GM10847 (cell line): Measurements from ENCODE around the gene SASH1.

Experiments
- POLR2A ChIP-seq: IDR thresholded peaks from 2 replicates; pipeline ENCODE4 v1.6.1; 2011; ENCODE audit not compliant: insufficient read length; ENCODE audit errors: extremely low read depth

Gene SASH1

DNA sequence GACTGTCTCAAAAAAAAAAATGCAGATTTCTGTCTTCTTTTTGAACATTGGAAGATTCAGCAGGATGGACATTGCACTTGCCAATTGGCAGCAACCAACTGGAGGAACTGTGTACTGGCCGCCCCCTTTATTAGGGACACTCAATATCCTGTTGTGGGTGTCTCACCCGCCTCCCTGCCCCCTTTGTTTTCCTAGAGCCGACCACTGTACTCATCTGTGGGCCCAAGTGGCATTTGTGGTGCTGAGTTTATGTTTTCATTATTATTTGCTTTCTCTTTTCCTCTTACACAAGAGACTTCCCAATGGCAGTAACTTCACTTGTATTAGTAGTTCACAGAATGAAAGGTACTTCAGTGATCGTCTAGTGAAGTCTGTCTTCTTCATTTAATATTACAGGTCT is 125.3 kb downstream of the SASH1 start:
- no peak for TF ChIP-seq POLR2A

DNA sequence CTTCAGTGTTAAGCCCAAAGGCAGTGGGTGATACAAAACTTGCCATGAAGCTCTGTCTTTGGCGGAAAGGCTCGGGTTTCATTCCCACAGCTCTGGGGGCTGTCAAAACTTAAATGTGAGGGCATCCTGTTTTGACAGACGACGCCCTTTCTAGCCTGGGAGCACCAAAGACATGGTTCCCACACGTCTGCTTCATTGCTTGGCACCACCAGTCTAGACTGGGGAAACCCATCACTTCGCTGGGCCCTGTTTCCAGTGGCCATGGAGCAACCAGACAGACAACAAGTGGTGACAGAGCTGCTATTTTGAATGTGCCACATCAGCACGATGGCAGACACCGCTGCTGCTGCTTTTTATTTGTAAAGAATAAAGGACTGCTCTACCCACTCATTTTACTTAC is 127.5 kb downstream of the SASH1 start:
- TF ChIP-seq POLR2A = no peak

DNA sequence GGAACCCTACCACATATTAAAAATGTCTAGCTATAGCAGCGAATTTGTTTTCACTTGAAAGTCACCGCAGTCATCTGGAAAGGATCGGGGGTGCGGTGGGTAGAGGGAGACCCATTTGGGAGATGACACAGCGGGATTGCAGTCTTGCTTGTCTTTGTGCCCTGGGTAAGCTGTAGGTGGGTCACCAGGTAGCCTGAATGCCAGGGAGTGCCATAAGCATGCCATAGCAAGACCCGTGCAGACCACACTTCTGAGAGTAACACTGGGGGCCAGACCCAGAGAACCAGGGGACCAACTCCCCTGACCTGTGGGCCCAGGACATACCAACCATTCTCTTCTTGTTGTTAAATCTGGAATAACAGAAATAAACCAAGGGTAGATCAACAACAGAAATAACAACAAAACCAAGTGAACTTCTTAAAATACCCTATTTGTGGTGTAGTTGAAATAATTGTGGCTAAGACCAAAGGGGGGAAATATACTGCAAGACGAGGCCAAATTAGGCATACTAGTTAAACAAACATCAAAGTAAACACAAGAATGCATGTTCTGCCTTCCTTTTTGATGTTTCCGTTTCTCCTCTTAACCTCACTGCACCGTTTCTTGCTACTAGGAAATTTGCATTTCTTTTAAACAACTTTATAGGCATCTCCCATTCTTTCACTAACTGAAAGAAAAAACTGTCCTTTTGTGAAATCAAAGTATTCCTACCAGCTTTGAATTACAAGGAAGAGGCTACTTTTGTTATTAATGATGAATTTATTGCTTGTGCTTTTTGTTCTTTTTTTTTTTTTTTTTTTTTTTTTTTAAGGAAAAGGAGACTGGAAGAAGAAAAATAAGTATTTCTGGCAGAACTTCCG is 128.2 kb downstream of the SASH1 start:
- TF ChIP-seq POLR2A = no peak

DNA sequence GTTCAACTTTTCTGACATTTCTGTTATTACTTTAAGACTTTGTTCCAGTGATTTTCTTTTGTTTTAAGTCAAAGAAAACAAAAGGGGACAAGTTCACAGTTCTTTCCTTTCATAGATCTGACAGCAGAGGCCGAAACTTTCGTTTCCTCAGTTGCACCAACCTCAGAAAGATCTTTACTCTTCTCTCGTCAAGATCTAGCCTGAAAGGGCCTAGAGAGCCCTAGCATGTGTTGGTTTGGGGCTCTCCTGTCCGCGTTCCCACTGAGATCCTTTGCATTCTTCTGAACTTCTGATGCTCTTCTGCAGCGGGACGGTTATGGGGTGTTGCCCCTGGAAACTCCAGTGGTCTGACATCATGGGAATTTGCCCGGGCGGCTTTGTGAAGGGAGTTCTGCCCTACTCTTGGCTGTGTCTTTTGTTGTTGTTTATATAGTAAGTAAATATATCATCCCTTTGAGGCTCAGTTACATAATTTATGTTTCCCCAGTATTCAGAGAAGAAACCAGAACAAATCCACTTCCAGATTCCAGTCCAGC is 129.1 kb downstream of the SASH1 start:
- TF ChIP-seq POLR2A = no peak

DNA sequence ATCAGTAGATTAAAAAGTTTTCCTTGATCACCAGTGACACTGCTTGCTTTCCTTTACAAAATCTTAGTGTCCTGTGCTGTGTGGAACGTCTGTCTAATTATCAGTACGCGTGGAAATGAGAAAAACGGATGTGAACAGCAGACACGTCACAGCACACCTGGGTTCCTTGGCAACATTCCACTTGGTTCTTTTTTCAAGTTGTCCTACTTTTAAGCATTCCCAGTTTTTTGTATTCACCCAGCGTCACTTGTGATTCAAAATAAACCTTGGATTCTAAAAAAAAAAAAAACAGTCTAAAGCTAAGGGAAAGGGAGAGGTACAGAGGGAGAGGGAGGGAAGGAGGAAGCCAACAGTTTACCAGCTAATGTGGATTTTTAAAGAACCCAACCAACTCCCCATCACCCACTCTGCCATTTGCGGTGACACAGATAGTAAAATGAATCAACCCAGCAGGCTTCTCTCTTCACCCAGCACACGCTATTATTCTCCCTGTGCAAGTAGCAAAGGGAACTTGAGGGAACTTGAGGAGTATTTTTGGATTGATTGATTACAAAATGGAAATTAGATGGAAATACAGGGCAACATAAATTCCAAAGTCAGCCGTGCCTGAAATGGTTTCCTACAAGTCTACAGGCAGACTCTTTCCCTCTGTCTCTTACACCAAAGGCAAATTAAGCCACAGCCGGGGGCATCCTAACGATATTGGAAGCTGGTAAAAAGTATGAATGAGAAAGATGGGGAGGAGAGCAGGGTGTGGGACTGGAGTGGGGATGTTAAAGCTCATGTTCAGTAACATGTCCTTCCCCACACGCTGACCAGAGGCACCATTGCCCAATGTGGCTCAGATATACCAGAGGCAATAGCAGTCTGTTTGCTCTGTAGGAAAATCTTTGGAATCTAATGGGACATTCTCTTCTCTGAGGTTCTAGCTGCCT is 129.8 kb downstream of the SASH1 start:
- TF ChIP-seq POLR2A = no peak

DNA sequence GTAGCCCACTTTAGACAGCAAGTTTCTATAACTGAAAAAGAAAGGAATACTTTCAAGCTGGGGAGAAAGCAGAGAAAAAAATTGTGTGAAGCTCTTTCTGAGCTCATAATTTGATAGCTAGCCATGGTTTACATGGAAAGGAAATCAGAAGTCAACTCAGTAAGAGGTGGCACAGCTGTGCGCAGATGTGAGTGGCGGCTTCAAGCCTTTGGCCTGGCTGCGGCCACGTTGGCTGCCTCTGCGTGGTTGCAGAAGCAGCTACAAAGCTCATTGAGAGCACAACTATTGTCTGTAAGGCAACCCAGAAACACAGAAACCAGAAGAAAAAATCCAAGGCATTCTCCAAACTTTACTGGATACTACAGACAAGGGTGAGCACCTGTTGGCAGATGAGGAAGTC is 136.9 kb downstream of the SASH1 start:
- no peak for TF ChIP-seq POLR2A

DNA sequence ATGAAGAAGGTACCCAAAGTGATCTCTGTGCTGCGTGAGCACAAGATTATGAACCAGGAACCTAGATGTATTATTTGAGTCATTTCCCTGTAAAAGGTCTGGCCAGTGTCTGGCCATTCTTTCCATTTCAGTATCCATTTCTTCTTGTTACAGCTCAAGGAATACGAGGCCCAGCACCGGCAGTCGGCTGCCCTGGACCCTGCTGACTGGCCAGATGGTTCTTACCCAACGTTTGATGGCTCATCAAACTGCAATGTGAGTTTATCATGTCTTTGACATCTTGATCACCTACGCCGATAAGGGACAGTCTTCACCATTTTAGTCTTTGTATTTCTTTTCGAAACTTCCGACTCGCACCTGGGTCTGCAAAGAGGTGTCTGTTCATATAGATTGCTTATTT is 144.8 kb downstream of the SASH1 start:
- TF ChIP-seq POLR2A = no peak

DNA sequence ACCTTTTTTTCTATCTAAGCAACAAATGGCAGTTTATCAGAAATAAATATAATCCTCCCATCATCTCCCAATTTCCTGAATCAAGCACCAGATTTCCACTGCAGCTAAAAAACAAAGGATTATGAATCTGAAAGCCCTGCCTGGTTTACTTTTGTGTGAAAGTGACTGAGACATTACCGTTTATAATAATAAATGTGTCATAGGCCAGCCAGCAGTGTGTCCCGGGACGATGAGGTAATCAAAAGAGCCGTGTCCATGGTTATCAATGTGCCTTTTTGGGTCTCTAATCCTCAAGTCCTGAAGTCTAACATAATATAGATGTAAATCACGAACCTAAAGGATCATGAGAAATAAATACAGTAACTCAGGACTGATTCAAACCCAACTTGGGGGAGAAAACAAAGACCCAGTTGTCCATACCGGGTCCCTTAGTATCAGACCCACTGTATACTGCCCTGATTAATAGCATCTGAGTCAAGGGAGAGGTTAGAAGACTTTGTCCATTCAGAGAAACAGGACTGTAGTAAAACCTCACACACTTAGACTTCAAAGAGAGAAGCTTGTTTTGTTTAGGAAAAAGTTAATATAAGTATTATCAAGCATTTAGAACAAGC is 149.1 kb downstream of the SASH1 start:
- no peak for TF ChIP-seq POLR2A

DNA sequence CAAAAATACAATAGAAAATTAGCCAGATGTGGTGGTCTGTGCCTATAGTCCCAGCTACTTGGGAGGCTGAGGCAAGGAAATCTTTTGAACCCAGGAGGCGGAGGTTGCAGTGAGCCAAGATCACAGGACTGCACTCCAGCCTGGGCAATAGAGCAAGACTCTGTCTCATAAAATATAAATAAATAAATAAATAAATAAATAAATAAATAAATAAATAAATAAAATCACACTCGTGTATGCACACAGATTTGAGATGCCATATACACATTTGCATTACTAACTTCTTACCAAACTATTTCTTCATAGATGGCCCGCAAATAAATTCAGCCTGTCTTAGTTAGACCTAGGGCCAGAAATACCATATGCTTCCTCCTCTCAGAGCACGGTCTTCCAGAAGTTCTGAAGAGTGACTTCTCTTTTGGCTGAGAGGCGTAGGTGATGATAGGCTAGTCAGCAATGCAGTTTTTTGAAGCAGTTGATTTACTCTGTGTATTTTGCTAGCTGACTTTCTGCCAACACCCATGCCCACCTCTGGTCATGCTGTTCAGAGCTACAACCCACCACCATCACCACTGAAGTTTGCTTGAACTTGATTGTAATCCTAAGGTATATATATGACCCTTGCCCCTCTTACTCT is 150.1 kb downstream of the SASH1 start:
- TF ChIP-seq POLR2A = no peak

DNA sequence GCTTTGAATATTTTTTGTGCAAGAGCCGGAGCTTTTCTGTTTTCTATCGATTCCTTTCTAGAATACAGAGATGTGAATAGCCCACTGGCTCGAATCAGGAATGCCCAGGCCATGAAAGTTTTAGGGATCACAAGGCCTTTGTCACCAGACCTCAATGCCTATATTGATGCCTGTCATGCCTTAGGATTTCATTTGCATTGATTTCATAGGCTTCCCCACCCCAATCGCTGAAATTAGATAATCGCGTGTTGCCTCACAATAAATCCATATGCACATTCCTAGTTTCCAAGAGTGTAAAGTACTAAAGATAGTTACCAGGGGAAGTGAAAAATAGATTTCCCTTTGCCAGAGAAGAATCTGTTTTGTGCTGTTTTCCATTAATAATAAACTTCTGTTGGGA is 150.8 kb downstream of the SASH1 start:
- no peak for TF ChIP-seq POLR2A

DNA sequence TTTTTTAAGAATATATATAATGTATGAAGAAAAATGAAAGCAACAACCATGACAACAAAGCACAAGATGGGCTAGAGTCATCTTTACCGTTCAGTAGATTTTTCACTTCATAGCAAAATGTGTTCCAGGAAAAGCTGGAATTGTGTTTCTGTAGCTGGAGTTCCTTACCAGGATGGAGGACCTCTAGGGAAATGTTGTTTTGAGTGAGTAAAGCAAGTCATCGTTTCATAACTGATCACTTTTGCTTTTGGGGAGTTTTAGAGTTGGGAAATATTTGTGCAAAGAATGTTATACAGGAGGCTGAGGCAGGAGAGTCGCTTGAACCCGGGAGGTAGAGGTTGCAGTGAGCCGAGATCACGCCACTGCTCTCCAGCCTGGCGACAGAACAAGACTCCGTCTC is 151.6 kb downstream of the SASH1 start:
- no peak for TF ChIP-seq POLR2A

DNA sequence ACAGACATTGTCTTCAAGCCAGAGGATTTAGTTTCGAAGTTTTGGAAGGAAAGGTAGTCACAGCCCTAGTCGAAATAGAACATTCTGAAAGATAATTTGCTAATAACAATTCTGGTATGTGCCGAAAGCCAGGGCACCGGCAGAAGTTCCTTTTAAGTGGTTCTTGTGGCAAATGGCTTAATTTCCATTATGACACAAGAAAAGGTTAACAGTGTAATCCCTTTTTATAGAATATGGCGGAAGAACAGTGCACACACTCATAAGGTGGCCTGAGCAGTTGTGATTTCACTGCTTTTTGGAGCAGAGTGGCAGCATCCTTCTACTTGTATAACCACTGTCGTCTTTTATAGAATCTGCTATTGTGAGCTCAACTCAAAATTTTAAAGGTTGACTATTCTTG is 152.4 kb downstream of the SASH1 start:
- no peak for TF ChIP-seq POLR2A

DNA sequence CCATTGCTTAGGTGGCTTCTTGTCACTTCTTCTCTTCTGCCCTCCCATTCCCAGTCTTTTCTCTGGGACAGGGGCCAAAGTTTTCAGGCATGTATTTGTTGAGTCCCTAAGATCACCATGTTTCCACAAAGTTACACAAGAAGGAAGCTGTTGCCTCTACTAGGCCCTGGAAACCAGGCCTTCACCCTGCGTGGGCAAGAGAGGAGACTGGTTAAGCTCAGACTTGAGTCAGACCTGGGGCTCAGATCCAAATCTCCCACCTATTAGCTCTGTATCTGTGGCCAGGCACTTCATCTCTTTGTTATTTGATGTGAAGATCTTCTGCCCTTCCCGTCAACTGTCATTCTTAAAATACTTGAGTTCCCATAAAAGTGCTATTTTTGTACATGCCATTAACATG is 154.6 kb downstream of the SASH1 start:
- TF ChIP-seq POLR2A = no peak

DNA sequence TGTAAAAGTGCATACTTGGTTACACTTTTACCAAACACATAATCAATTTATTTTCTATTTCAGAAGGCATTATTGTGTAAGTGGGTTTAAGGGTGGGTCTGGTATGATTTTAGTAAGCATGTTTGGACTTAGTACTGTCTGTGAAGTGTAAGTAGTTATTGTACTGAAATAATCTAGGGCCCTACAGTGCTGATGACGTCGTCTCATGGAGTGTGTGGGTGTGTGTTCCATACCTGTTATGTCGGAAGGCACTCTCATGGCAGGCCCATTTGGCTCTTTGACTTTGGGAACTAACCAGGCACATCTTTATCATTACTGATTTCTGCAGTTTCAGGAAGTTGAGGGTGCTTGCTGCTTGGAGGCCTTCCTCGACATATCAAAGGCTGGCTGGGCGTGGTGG is 155.1 kb downstream of the SASH1 start:
- no peak for TF ChIP-seq POLR2A

DNA sequence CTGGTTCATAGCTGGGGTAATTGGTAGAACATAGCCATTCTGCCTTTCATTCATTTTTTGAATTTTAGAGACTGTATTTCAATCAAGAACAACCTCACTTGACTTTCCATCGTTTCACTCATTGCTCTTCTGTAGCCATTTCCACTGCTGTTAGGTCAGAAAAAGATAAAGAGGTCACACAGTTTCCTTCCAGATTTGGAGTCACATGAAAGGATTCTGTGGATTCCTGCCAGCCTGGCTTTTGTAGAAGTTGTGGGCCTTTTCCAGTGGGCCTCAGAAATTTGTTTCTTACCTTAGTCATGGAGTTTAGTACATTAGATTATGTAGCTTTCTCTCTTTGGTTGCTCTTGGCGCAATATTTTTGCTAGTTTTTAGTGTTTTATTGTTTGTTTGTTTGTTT is 157.8 kb downstream of the SASH1 start:
- TF ChIP-seq POLR2A = no peak
